HG02623 (cell line): ENCODE data around the gene LDLRAD4.
"Not testable (repeated sequence)": the region's sequence is repeated elsewhere in the genome, so short reads cannot be mapped to it uniquely, and the experiment has no call there.

Experiments used
- ATAC-seq: cut with Tn5 transposase; IDR thresholded peaks from one replicate; pipeline ENCODE4 v1.9.1; 2021; ENCODE audit warnings: moderate library complexity; ENCODE audit not compliant: unreplicated experiment

Gene LDLRAD4

GRCh38 chr18:13640266-13640860 lies 421.8 kb downstream of the LDLRAD4 start:
- ATAC-seq, result no peak

DNA sequence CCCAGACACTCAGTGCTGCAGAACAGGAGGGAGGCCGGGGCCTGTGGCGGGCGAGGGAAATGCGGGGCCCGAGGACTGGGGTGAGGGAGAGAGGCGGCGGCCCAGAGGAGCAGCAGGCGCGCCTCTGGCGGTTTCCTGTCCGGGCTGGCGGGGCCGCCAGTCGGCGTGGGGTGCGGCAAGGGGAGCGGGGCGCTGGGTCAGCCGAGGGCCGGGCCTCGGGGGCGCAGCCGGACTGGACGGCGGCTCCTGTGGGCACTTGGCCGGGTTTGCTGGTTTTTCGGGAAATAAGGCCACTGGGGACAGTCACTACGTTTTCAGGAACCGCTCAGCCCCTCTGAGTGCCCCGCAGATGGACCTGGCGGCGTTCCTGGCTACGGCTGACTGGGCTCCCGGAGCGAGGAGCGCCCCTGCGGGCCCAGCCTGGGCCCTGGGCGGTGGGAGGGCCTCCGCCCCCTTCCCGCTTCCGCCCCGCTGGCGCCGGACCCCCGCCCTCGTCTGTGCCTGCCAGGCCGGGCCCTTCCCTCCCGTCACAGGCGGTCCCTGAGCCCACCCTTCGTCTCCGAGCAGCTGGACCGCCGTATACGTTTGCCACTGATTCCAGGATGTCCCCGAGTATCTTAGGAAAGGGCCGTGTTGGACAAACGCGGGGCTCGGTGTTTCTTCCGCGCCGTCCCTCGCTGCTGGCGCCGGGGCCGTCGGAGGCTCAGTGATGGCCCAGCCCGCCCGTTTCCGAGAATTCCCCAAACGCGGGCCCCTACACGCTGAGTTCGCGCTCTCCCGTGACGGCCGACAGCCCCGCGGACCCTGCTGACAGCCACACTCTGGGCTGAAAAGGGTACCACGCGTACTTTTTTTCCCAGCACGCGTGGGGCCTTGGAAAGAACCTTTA lies 423.2 kb downstream of the LDLRAD4 start:
- no peak for ATAC-seq

GRCh38 chr18:13642440-13642827 lies 423.9 kb downstream of the LDLRAD4 start:
- no peak for ATAC-seq

- ATAC-seq, result no peak
These were observed 424.7 kb downstream of the LDLRAD4 start for GRCh38 chr18:13643261-13643751.

DNA sequence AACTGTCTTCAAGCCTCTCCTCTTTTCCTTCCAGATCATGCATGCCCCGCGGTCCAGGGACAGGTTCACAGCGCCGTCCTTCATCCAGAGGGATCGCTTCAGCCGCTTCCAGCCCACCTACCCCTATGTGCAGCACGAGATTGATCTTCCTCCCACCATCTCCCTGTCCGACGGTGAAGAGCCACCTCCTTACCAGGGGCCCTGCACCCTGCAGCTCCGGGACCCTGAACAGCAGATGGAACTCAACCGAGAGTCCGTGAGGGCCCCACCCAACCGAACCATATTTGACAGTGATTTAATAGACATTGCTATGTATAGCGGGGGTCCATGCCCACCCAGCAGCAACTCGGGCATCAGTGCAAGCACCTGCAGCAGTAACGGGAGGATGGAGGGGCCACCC lies 426.5 kb downstream of the LDLRAD4 start:
- ATAC-seq, result no peak

DNA sequence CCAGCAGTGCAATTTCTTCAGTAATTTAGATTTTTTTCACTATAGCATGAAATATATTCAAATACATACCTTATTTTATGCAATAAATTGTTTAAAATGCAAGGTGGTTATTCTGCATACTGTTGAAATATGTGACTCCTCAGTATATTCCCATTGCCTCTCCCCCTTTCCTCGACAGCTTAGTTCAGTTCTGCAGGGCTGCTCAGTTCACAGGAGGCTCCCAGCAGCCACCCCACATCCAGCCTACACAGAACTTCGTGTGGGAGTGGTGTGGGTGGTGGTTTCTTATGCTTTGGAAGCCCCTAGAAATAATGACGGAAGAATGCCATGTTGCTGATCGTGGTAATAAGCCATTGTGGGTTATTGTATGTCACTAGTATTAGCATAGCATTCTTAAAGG lies 428.1 kb downstream of the LDLRAD4 start:
- no peak for ATAC-seq

- no peak for ATAC-seq
These were observed 429.2 kb downstream of the LDLRAD4 start for GRCh38 chr18:13647761-13648160.

GRCh38 chr18:13649397-13650390 lies 431.1 kb downstream of the LDLRAD4 start:
- no peak for ATAC-seq

GRCh38 chr18:13653746-13654433 lies 435.3 kb downstream of the LDLRAD4 start:
- ATAC-seq, result no peak

DNA sequence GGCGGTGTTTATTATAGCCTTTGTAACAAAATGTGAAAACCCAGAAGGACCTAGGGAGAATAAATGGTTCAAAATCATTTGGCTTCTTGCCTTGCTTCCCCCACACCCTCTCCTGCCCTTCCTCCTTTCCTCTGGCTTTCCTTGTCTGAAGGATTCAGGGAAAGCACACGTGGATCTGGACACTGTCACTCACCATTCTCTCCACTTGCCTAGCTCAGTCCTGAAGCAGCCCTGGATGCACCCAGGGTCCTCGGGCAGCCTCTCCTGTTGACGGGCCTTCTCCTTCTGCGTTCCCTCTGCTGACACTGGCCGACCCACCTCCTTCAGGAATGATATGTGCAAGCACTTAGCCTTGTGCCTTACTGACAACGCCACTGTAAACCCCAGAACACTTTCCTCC lies 439.4 kb downstream of the LDLRAD4 start:
- no peak for ATAC-seq

DNA sequence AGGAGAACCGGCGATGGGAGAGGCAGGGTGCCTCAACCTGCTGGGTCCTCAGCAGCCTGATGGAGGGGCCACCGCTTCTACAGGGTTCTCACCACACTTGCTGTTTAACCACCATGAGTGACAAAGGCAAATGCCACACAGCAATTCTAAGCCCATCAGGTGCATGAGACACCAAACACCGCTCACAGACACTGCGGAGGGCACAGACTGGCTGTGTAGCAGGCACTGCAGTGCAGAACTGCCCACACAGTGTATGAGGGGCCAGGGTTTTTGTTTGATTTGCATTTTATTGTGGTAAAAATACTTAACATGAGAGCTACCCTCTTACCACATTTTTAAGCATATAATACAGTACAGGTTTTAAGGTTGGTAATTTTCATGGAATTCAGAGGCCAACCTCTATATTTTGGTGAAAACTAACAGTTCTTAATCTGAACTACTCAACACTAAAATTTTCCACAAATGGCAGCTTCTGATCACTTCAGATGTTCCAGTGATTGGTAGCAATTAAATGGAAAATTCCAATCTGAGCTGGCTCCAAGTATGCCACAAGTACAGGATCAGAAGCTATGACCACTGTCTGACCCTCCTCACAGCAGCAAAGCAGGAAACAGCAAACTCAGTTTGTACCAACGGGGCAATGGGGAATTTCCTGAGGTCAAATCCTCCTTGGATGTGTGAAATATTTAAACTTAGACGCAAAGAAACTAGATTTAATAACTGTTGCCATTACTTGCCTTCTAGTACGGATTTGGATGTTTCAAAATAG lies 440.1 kb downstream of the LDLRAD4 start:
- ATAC-seq, result no peak

GRCh38 chr18:13660510-13660909 lies 441.9 kb downstream of the LDLRAD4 start:
- ATAC-seq, result no peak

DNA sequence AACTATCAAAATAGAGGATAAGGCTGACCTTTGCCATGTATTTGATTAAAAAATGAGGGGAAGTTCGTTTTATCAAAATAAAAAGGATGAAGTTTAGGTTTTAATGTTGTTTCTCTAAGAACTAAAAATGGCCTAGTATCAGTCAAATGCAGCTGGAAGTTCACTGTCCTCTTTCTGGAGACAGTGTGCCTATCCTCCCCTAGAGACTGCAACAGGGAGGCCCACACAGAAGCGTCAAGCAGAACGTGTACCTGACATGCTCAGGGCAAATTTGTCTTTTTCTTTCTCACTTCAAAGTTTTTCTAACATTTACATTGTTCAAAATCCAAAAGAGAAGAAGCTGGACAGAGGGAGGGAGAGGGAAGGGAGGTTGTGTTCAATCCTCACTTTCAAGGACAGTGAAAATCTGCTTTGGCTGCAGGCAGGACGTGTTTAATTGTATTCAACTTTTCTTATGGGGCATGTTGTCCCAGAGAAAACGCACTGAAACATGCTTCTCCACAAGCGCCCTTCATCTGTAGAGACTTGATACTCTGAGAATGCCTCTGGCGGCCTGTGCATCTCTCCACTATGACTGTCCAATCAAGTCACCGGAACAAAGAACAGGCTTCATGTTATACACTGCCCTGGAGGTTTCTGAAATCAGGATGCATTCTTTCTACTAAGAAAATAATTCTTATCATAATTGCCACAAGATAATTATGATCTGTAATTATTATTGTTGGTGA lies 442.7 kb downstream of the LDLRAD4 start:
- no peak for ATAC-seq

DNA sequence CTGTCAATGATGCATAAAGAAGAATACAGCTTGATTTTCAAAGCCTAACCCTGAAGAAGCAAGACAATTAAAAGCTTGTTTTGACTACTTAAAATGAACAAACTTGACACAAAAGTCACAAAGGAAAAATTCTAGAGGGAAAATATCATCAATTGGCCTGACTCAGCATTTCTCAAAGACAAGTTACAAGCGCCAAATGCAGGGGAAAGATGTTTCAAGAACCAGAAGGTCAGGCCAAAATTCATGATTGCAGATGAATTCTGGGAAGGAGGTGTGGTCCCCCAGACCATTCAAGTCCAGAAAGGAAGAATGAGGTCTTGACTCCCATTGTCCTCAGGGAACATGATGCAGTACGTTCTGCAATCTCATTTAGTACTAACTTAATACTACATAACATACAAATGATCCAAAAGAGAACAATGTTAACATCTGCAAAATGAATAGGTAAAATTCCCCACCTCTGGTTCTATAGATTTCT lies 443.3 kb downstream of the LDLRAD4 start:
- ATAC-seq, result no peak

GRCh38 chr18:13672657-13673056 lies 454.1 kb downstream of the LDLRAD4 start:
- no peak for ATAC-seq

DNA sequence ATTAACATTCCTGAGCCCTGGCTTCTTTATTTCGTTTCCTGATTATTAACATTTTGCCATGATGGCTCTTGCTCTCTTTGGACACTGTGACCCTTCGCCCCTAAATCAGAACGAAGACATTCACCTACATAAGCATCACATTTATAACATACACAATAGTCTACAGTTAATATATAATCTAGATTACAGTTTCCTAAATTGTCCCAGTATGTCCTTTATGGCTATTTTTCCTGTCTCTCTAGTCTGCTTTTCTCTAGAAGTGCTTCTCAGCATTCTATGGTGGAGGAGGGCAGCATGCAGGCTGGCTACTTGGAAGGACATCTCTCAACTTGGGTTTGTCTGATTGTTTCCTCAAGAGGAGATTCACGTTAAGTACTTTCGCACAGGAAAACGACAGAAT lies 457.9 kb downstream of the LDLRAD4 start:
- no peak for ATAC-seq

GRCh38 chr18:13677350-13677749 lies 458.8 kb downstream of the LDLRAD4 start:
- not testable (repeated sequence) for ATAC-seq

- ATAC-seq, result no peak
These were observed 462.1 kb downstream of the LDLRAD4 start for GRCh38 chr18:13680612-13681011.

GRCh38 chr18:13681701-13682100 lies 463.1 kb downstream of the LDLRAD4 start:
- no peak for ATAC-seq
